GM18951 (cell line): Measurements from ENCODE around the gene UNC93A.

Experiments used
- POLR2A ChIP-seq: IDR thresholded peaks from 4 replicates; pipeline ENCODE4 v1.6.1; 2011; ENCODE audit warnings: mild to moderate bottlenecking; ENCODE audit not compliant: insufficient read length, insufficient read depth; ENCODE audit errors: extremely low read depth
- in situ Hi-C: fragments of 300-500 bp; cut with MboI; formaldehyde crosslinking; loops from one replicate; pipeline ENCODE4 v1.12.0; 2022; ENCODE audit warnings: low sequenced_read_pairs, mixed read lengths, inconsistent platforms; ENCODE audit not compliant: unreplicated experiment

The UNC93A gene

DNA sequence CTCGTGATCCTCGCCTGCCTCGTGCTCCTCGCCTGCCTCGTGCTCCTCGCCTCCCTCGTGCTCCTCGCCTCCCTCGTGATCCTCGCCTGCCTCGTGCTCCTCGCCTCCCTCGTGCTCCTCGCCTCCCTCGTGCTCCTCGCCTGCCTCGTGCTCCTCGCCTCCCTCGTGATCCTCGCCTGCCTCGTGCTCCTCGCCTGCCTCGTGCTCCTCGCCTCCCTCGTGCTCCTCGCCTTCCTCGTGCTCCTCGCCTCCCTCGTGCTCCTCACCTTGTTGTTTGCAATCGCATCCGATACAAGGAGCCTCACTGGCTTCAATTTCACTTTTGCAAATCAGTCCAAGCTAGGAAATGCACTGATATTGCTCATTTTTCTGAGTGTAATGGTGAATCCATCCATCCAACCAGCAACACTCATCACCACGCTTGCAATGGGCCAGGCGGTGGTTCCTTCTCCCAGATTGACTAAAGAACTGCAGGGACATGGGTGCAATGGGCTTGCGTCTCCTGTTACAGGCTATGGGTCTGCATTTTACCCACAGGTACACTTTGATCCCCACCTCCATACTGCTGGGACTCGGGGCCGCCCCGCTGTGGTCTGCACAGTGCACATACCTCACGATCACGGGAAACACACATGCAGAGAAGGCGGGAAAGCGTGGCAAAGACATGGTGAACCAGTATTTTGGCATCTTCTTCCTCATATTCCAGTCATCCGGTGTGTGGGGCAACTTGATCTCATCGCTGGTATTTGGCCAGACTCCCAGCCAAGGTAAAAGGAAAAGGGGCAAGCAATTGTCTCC is 4.6 kb downstream of the UNC93A start:
- TF ChIP-seq POLR2A = no peak
- in situ Hi-C loops = no loop called here

DNA sequence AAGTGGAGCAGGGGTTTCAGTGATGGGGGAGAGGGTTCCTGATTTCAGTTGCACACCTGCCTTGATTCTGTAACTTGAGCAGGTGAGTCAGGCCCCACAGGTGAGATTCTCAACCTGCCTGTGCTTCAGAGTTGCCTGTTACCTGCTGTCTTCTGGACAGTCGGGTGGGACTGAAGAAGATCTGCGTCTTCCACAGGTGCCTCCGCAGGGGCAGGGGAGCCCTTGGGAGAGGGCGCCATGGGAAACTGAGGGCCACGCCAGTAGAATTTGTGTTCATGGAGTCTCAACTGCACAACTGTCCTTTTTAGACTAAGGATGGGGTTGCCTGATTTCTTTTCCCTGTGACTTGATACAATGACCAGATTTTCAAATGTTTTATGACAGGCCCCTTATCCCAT is 5.2 kb downstream of the UNC93A start:
- in situ Hi-C loops = no loop called here
- no peak for TF ChIP-seq POLR2A

DNA sequence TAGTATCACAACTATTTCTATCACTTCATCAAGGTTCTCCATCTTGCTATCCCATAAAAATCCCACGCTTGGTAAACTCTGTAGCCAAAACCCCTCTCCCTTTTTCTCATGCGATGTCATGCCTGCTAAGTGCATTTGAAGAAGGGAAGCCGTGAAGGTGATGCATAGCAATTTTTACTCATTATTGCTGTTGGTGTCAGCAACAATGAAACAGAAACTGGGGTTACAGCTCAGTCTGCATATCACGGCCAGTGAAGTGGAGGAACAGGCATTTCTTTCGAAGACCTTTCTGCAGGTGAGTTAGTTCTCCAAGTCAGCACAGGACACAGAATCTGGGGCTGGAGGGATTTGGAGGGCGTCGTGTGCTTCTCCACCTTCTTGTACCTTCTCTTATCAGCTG is 5.8 kb downstream of the UNC93A start:
- no peak for TF ChIP-seq POLR2A
- in situ Hi-C loops = no loop called here

DNA sequence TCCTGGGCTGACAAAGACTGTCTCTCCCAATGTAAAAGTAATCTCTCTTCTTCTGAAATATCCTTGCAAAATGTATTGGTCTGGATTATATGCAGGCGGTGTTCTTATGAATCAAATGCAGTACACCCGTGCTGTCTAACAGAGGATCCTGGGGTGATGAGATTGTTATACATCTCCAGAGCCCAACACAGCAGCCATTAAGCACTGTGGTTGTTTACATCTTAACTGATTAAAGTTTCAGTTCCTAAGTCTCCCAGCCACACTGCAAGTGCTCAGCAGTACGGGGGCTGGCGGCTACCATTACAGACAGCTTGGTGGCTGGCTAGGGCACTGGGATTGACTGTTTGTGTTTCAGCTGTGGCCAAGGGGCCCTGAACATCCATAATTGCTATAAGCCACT is 7.0 kb downstream of the UNC93A start:
- in situ Hi-C loops = no loop called here
- TF ChIP-seq POLR2A = no peak

DNA sequence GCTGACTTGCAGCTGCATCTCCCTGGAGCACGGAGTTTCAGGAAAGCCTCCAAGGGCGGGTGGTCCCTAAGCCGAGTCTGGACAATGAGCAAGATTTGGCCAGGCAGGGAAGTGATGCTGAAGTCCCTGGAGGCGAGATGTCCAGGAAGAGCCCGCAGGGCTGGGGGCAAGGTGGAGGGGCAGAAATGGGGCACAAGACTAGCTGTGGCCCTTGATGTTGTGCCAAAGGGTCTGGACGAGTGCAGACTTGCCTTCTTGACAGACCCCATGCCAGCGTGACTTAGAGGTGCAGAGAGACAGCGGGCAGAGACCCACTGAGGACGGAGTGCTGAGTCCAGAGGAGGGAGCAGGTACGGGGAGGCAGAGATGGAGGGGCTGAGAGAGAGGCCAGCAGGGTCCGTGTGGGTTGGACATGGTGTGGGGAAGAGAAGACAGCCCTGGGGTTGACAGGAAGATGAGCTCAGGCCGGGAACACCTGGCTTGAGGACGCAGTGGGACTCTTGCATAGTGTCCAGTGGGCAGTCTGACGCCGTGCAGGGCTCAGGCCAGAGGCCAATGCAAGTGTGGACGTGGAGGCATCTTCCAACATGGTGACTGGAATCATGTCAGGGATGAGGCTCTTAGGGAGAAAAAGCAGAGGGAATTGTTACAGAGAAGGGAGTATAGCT is 8.7 kb downstream of the UNC93A start:
- TF ChIP-seq POLR2A = no peak
- in situ Hi-C loops = no loop called here

DNA sequence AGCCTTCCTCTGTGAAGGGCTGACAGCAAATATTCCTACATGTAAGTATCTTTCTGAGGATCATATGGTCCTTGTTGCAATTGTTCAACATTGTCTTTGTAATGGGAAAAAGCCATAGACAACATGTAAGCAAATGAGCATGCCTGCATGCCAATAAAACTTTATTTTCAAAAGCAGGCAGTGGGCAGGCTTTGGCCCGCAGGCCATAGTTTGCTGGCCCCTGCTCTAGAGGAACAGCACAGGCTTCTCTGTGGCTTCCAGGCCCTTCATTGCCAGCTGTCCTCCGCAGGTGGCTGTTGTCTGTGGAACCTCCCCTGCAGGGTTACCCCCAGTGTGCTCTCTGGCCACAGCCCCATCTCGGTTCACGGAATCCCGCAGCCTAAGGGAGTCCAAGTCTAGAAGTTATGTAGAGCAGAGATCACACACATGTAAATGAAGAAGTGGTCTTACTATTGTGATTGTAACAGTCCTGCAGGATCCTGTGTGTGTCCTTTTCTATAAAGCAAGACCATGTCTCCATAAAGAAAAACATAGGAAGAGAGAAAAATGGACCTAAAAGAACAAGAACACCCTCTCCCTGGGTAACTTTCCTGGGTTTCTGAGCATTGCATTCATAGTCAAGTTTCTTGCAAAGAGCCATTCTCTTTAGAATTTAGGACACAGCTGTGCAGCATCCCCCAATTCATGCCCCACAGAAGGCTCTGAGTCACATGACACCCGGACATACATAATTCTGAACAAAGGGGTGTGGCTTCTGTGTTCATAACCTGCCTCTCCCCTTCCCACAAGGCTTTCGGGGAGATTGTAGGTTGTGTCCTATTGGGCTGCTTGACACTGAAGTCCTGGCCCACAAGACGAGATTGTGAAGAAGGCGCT is 10.0 kb downstream of the UNC93A start:
- TF ChIP-seq POLR2A = no peak
- in situ Hi-C loops = no loop called here

DNA sequence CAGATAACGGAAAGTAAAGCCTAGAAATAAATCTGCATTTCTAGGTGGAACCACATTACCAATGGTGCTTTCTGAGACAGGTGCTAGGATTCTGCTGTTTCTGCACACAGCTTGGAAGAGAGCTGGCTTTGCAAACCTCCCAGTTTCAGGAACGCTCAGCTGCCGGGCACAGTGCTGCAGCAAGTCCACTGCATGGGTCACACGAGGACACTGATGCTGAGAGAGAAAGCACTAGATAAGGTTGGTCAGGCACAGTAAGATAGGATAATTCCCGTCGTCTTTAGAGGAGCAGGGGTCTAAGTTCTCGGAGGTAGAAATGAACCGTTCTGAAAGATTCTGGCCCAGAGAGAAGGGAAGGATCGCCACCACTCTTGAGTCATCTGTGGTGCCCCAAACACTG is 11.0 kb downstream of the UNC93A start:
- in situ Hi-C loops = no loop called here
- no peak for TF ChIP-seq POLR2A

DNA sequence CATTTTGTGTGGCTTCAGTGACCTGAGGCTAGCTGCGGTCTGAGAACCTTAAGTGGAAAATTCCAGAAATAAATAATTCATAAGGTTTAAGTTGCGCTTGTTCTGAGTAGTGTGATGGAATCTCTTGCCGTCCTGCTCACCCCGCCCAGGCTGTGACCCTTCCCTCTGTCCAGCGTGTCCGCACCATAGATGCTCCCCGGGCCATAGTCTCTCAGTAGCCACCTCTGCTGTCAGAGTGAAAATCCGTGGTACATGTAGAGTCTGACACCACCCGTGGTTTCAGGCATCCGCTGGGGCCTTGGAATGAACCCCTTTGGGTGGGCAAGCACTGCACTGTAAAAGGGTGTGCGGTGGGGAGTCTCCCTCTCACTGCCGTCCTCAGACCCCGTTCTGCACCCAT is 11.7 kb downstream of the UNC93A start:
- in situ Hi-C loops = no loop called here
- TF ChIP-seq POLR2A = no peak

DNA sequence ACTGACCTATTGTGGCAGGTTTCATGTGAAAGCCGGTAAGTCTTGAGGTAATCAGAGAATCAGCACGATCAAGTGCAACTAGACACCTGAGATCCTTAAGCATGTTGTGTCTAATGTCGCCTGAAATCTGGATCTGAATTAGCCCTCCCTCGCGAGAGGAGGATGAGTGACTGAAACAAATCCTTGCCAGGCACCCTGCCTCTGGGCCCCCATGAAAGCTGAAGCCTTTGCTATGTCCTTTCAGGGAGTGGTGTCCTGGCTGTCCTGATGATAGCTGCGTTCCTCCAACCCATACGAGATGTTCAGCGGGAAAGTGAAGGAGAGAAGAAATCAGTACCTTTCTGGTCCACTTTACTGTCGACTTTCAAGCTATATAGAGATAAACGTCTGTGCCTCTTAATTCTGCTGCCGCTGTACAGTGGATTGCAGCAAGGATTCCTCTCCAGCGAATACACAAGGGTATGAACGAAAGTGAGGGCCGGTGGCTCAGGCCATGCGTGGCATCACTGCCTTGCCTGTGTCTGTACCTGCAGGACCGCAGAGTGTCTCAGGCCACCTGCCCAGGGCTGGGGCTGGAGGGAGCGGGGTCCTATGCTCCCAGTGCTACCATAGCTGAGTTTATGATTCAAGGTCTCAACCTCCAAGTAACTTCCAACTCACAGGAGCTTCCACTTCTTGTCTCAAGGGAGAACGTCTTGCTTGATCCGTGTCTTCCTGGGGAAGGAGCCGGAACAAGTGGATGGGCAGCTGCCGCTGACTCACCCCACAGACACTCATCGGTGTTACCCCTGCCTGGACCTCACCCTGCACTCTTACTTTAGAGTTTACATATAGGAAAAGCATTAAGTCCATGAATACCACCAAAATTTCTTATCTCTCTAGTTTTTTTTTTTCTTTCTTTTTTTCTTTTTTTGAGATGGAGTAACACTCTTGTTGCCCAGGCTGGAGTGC is 12.8 kb downstream of the UNC93A start:
- in situ Hi-C loops = no loop called here
- TF ChIP-seq POLR2A = no peak

DNA sequence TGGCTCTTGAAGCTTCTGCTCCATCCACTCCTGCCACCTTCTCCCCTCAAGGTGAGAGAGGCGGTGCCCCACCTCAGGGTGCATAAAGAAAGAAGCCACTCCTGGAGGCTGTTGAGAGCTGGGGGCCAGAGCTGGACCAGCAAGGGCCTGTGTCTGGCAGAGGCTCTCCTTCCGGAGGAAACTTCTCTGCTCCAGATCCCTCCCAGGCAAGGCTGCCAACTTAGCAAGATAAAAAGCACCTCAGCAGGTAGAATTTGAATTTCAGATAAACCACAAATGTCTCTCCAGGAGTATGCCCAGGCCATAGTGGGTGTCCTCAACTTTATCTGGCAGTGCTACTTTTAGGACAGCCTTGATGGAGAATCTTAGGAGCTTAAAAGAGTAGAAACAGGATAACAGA is 13.8 kb downstream of the UNC93A start:
- no peak for TF ChIP-seq POLR2A

DNA sequence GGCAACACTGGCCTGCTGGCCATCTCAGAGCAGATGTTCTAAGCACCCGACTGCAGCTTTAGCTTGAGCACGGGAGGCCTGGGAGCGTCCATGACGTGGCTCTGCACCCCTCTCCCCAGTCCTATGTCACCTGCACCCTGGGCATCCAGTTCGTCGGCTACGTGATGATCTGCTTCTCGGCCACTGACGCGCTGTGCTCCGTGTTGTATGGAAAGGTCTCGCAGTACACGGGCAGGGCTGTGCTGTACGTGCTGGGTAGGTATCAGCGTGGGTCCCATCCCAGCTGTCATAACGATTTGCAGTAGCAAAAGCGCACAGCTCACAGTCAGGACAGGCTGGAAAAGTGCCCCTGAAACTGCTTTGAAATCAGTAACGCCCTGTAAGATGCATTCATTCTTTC is 14.7 kb downstream of the UNC93A start:
- TF ChIP-seq POLR2A = no peak
- in situ Hi-C loops = no loop called here

More for the DNA sequence above, 13.8 kb downstream of the UNC93A start:
- in situ Hi-C loops = no loop called here

DNA sequence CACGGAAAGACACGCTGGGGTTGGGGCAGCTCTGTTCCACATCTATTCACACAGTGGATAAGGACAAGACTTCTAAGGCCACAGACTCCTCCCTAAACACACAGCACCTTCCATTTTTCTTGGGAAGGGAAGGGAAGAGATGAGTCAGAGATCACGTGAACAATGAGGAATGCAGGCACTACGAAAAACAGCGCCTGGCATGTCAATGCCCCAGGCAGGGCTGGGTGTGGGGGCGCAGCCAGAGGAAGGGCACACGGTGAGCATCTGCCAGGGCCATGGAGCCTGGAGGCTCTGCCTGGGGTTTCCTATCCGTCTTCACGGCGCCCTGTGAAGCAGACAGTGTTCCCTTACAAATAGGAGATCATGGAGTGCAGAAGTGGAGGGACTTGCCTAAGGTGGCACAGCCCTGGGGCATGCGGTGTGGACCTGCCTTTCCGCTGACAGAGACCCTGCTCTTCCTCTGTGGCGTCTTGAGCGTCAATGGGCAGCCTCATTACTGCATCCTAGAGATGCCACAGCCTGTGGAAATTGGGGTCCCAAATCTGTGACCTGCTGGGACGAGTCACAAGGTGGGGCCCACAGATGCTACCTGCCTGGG is 15.4 kb downstream of the UNC93A start:
- in situ Hi-C loops = no loop called here
- TF ChIP-seq POLR2A = no peak
